Measurements from ENCODE around the gene CRYBA2.

Gene CRYBA2

GRCh38 chr2:218954541-218955300 is 38.5 kb downstream of the CRYBA2 start:
- no peak for TF ChIP-seq CTCF (IDR thresholded peaks at IDR 0.05; ENCODE audit: extremely low read depth, missing control alignments)
- no peak for DNase-seq (ENCODE audit: low spot score)

GRCh38 chr2:218953366-218953954 is 39.8 kb downstream of the CRYBA2 start:
- no peak for DNase-seq (ENCODE audit: low spot score)
- TF ChIP-seq CTCF (IDR thresholded peaks at IDR 0.05; ENCODE audit: extremely low read depth, missing control alignments): no peak

GRCh38 chr2:218952160-218952559 is 41.1 kb downstream of the CRYBA2 start:
- no peak for TF ChIP-seq CTCF (IDR thresholded peaks at IDR 0.05; ENCODE audit: extremely low read depth, missing control alignments)
- DNase-seq (ENCODE audit: low spot score): no peak

GRCh38 chr2:218946621-218947020 is 46.6 kb downstream of the CRYBA2 start:
- TF ChIP-seq CTCF (IDR thresholded peaks at IDR 0.05; ENCODE audit: extremely low read depth, missing control alignments): no peak
- no peak for DNase-seq (ENCODE audit: low spot score)

- no peak for DNase-seq (ENCODE audit: low spot score)
- no peak for TF ChIP-seq CTCF (IDR thresholded peaks at IDR 0.05; ENCODE audit: extremely low read depth, missing control alignments)
Observed at GRCh38 chr2:218944759-218945404, 48.3 kb downstream of the CRYBA2 start.

Data from GM20000 (cell line).